GM23248 (cell line): ENCODE data around the gene FRY. TPM values are rescaled to one million over a fixed set of nuclear protein-coding genes. Genes with fewer than 3 reads are reported as not detected.
"Not testable (repeated sequence)": the region's sequence is repeated elsewhere in the genome, so short reads cannot be mapped to it uniquely, and the experiment has no call there.

Experiments
- DNase-seq: peaks from one replicate; pipeline ENCODE4 v3.0.0-alpha.2; 2015
- H2AFZ ChIP-seq: fragments of 200-600 bp; sonication (generic); 2 replicates; pipeline ENCODE4 v1.6.1; 2016; ENCODE audit warnings: antibody characterized with exemption
- H3F3A ChIP-seq: fragments of 200-600 bp; sonication (generic); 2 replicates; pipeline ENCODE4 v1.6.1; 2016; ENCODE audit warnings: mild to moderate bottlenecking, antibody characterized with exemption, mixed run types; ENCODE audit not compliant: insufficient read depth
- H3K27ac ChIP-seq: fragments of 200-600 bp; sonication (generic); 2 replicates; pipeline ENCODE4 v1.5.1; 2016; ENCODE audit warnings: mild to moderate bottlenecking
- H3K27me3 ChIP-seq: fragments of 200-600 bp; sonication (generic); replicated peaks from 2 replicates; pipeline ENCODE4 v1.6.1; 2016; ENCODE audit warnings: mild to moderate bottlenecking; ENCODE audit not compliant: insufficient read depth
- H3K36me3 ChIP-seq: fragments of 200-600 bp; sonication (generic); 2 replicates; pipeline ENCODE4 v1.6.1; 2016; ENCODE audit warnings: low read depth, mild to moderate bottlenecking
- H3K4me1 ChIP-seq: fragments of 200-600 bp; sonication (generic); 2 replicates; pipeline ENCODE4 v1.6.1; 2016; ENCODE audit warnings: mild to moderate bottlenecking; ENCODE audit not compliant: insufficient read depth
- H3K4me2 ChIP-seq: fragments of 200-600 bp; sonication (generic); one replicate; pipeline ENCODE4 v1.6.1; 2016; ENCODE audit warnings: mild to moderate bottlenecking; ENCODE audit not compliant: unreplicated experiment
- H3K4me3 ChIP-seq: fragments of 200-600 bp; sonication (generic); 2 replicates; pipeline ENCODE4 v1.5.1; 2016; ENCODE audit warnings: mild to moderate bottlenecking
- H3K79me2 ChIP-seq: fragments of 200-600 bp; sonication (generic); 2 replicates; pipeline ENCODE4 v1.6.1; 2016; ENCODE audit warnings: mild to moderate bottlenecking; ENCODE audit not compliant: insufficient read depth
- H3K9ac ChIP-seq: fragments of 200-600 bp; sonication (generic); 2 replicates; pipeline ENCODE4 v1.6.1; 2016; ENCODE audit warnings: mild to moderate bottlenecking
- H3K9me2 ChIP-seq: fragments of 200-600 bp; sonication (generic); 2 replicates; pipeline ENCODE4 v1.6.1; 2016; ENCODE audit warnings: mixed run types, mild to moderate bottlenecking, moderate library complexity; ENCODE audit not compliant: insufficient read depth
- H3K9me3 ChIP-seq: fragments of 200-600 bp; sonication (generic); one replicate; pipeline ENCODE4 v1.6.1; 2017; ENCODE audit warnings: low read depth
- H4K20me1 ChIP-seq: fragments of 200-600 bp; sonication (generic); 2 replicates; pipeline ENCODE4 v1.6.0; 2016; ENCODE audit not compliant: insufficient read depth
- EZH2 ChIP-seq: fragments of 200-600 bp; sonication (generic); IDR thresholded peaks from 2 replicates; pipeline ENCODE4 v1.6.1; 2018; ENCODE audit warnings: antibody characterized with exemption, mild to moderate bottlenecking; ENCODE audit not compliant: insufficient read depth, poor library complexity, severe bottlenecking
- EZH2phosphoT487 ChIP-seq: fragments of 200-600 bp; sonication (generic); IDR thresholded peaks from 2 replicates; pipeline ENCODE4 v1.6.1; 2018; ENCODE audit warnings: antibody characterized with exemption, moderate library complexity, mild to moderate bottlenecking, low read depth; ENCODE audit not compliant: insufficient read depth
- WGBS, 2 experiments: methylation state at CpG; one replicate each; pipeline ENCODE4 v1.1.6; 2015 to 2017; ENCODE audit warnings: low lambda C conversion rate in 2 of 2, low coverage in 1 of 2; ENCODE audit errors: missing lambda C conversion rate in 2 of 2; 5-methylcytosine and 5-hydroxymethylcytosine counted together
- in situ Hi-C: fragments of 300-500 bp; cut with MboI; formaldehyde crosslinking; loops from 2 replicates; pipeline ENCODE4 v1.15.0; 2020
- polyA plus RNA-seq: library from polyadenylated mRNA; unstranded; fragments of >200 nt; fragmentation: Nextera tagmentation; extraction: Ambion mirVana; gene quantifications from 2 replicates; pipeline ENCODE4 v1.2.1, GENCODE V29; 2016
- total RNA-seq: library from RNA; depleted of rRNA; stranded (reverse); fragments of >200 nt; shearing (Covaris generic); gene quantifications from 2 replicates; pipeline ENCODE4 v1.2.3, GENCODE V29; 2014

Gene FRY
- total and polyA plus RNA-seq, 2 experiments from 2014 or later, result 2.2 to 4.3 TPM

DNA sequence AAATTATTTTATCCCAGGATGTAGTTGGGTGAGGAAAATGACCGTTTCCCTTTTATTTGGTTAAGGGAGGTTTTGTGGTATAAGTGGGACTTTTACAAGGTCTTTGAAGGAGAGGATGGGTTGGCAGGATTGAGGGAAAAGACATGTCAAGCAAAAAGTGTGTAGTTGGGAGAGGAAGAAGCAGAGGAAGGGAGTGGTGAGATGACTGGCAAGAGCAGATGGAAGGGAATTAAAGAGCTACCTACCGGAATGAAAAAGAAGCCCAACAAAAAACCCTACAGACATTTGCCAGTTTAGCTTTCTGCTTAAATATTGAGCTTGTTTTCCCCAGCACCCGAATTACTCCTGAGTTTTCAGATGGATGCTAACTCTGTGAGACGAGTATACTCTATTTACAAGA is 19.6 kb downstream of the FRY start:
- peaks cover 13% of the 10 kb centered on the region for H3K4me1 ChIP-seq
- H3K9ac ChIP-seq, result no peak overlapping the region
- TF ChIP-seq EZH2phosphoT487 (no peak), EZH2 (no peak)
- no peak overlapping the region for H3K4me3 ChIP-seq
- H3K9me3 ChIP-seq, result no peaks in the 10 kb centered on the region
- no peaks in the 10 kb centered on the region for H4K20me1 ChIP-seq
- no peak overlapping the region for H3K27ac ChIP-seq
- 83 to 84% methylated on average over 4 of the region's 4 CpGs for WGBS, 2 experiments
- DNase-seq, result no peak
- H3K36me3 ChIP-seq, result no peaks in the 10 kb centered on the region
- no peaks in the 10 kb centered on the region for H3K9me2 ChIP-seq
- no peak overlapping the region for H2AFZ ChIP-seq
- in situ Hi-C loops, result no loop called here
- no peaks in the 10 kb centered on the region for H3F3A ChIP-seq
- H3K4me2 ChIP-seq, result no peak overlapping the region
- H3K27me3 ChIP-seq, result no peaks in the 10 kb centered on the region
- H3K79me2 ChIP-seq, result no peaks in the 10 kb centered on the region

DNA sequence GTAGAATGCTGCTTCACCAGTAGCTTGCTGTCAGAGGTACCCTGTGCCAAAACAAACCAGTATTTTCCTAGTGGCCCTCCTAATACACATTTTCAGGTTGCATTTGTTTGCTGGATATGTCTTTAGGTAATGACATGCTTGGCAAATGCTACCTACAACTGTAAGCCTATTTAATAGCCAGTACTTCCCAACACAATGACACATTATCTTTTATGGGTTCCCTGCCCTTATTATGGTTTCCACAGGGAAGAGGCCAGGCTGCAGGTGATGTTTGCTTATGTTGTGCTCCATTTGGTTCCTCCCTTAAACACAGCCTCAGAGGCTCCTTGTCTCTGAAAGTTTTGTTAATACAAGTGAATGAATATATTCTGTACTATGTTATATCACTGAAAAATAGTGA is 24.7 kb downstream of the FRY start:
- H3K36me3 ChIP-seq, result no peaks in the 10 kb centered on the region
- no peaks in the 10 kb centered on the region for H4K20me1 ChIP-seq
- H3F3A ChIP-seq, result no peaks in the 10 kb centered on the region
- no peaks in the 10 kb centered on the region for H3K79me2 ChIP-seq
- no peak for DNase-seq
- no peak overlapping the region for H2AFZ ChIP-seq
- H3K9me2 ChIP-seq, result no peaks in the 10 kb centered on the region
- TF ChIP-seq EZH2 (no peak), EZH2phosphoT487 (no peak)
- H3K4me3 ChIP-seq, result no peak overlapping the region
- no peaks in the 10 kb centered on the region for H3K9me3 ChIP-seq
- H3K4me1 ChIP-seq, result no peaks in the 10 kb centered on the region
- no peak overlapping the region for H3K4me2 ChIP-seq
- no peak overlapping the region for H3K27ac ChIP-seq
- in situ Hi-C loops, result no loop called here
- no peaks in the 10 kb centered on the region for H3K27me3 ChIP-seq
- H3K9ac ChIP-seq, result no peak overlapping the region

DNA sequence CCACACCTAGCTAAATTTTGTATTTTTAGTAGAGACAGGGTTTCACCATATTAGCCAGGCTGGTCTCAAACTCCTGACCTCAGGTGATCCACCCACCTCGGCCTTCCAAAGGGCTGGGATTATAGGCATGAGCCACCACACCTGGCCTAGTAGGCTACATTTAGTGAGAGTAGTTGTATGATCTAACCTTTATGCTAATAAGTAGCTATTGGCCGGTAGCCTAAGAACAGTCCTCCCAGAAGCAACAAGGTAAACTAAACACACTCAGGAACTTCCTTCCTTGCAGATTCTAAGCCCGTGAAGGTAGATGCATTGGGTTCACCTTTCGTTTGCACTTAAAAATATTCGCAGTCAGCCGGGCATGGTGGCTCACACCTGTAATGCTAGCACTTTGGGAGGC is 25.8 kb downstream of the FRY start:
- H3K9ac ChIP-seq, H3K4me1 ChIP-seq, H3K27ac ChIP-seq, H3K9me3 ChIP-seq, H3K27me3 ChIP-seq, H3K4me2 ChIP-seq, H3K9me2 ChIP-seq, H3K36me3 ChIP-seq, H3K4me3 ChIP-seq, in situ Hi-C loops, H3F3A ChIP-seq, H2AFZ ChIP-seq, H3K79me2 ChIP-seq, H4K20me1 ChIP-seq, DNase-seq: not testable (repeated sequence)
- 89 to 95% methylated on average over 6 of the region's 6 CpGs for WGBS, 2 experiments

DNA sequence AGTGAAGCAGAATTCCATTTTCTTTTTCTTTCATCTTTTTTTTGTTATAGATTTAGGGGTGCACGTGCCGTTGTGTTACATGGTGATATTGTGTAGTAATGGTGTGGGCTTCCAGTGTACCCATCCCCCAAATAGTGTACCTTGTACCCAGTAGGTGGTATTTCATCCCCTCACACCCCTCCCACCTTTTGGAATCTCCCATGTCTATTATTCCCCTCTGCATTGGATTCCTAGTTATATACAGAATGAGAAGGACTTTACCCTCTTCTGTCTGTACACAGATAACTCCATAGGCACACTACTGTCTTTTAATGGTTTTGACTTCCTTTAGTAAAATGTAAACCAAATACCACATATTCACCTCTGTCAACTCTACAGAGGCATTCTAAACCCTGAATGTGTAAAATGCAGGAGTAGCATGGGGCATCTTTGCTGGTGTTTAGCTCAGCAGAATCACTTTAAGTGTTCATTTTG is 28.0 kb downstream of the FRY start:
- Histone ChIP-seq H3K9ac (no peak overlapping the region), H3K4me1 (no peaks in the 10 kb centered on the region), H3K27me3 (no peaks in the 10 kb centered on the region), H3K79me2 (no peaks in the 10 kb centered on the region), H3K36me3 (no peaks in the 10 kb centered on the region), H3K4me3 (no peak overlapping the region), H3K4me2 (no peak overlapping the region), H3F3A (no peaks in the 10 kb centered on the region), H3K9me2 (no peaks in the 10 kb centered on the region), H2AFZ (no peak overlapping the region), H3K9me3 (no peaks in the 10 kb centered on the region), H3K27ac (no peak overlapping the region), H4K20me1 (no peaks in the 10 kb centered on the region)
- in situ Hi-C loops, result no loop called here
- 98 to 100% methylated on average over 2 of the region's 2 CpGs for WGBS, 2 experiments
- TF ChIP-seq EZH2phosphoT487 (no peak), EZH2 (no peak)
- DNase-seq, result no peak

DNA sequence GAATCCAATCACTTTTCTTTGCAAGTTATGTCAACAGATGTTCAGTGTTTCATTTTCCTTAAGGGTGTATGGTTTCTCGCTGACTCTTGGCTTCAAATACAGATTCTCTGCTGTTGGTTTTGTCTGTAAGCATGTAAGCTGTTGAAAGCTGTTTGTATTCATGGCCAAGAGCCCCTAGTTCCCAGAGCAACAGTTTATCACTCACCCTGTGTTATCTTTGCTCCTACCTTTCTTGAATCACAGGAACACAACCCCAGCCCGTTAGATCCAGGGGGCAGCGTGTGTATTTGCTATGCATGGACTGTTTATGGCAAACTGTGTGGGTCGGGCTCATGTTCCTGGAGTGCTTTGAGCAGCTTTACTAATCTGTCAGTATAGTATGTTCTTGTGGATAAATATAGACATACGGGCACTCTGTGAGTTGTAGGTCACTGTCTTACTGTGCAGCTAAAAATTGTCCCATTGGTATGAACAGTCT is 28.9 kb downstream of the FRY start:
- H3K4me3 ChIP-seq, result no peak overlapping the region
- no peaks in the 10 kb centered on the region for H3K9me3 ChIP-seq
- in situ Hi-C loops, result no loop called here
- H3K9ac ChIP-seq, result no peak overlapping the region
- no peak overlapping the region for H2AFZ ChIP-seq
- no peak for DNase-seq
- H3K79me2 ChIP-seq, result no peaks in the 10 kb centered on the region
- no peaks in the 10 kb centered on the region for H3K4me1 ChIP-seq
- H3K27me3 ChIP-seq, result no peaks in the 10 kb centered on the region
- H3K9me2 ChIP-seq, result no peaks in the 10 kb centered on the region
- no peak overlapping the region for H3K4me2 ChIP-seq
- H3F3A ChIP-seq, result no peaks in the 10 kb centered on the region
- TF ChIP-seq EZH2phosphoT487, result no peak
- TF ChIP-seq EZH2, result no peak
- H3K36me3 ChIP-seq, result no peaks in the 10 kb centered on the region
- 96% methylated on average over 5 of the region's 5 CpGs for WGBS, 2 experiments
- no peaks in the 10 kb centered on the region for H4K20me1 ChIP-seq
- no peak overlapping the region for H3K27ac ChIP-seq
